Psoas muscle (tissue), 8 donors: ENCODE results near the gene CNNM4. TPM values are rescaled to one million over a fixed set of nuclear protein-coding genes. Genes with fewer than 3 reads are reported as not detected.

Source experiments
- ATAC-seq, 4 donors: fragments of 200-7000 bp; cut with Tn5 transposase; one replicate each; pipeline ENCODE4 v1.9.1; 2020; ENCODE audit warnings: moderate library complexity in 3 of 4, mild to moderate bottlenecking in 2 of 4
- DNase-seq, 2 donors: peaks; one replicate each; pipeline ENCODE4 v3.0.0-alpha.2; 2020
- H3K27ac ChIP-seq: fragments of 200-600 bp; one replicate; pipeline ENCODE4 v1.8.0; 2022
- H3K27me3 ChIP-seq, 3 donors: fragments of 200-600 bp in 1 of 3; one replicate each; pipeline versions ENCODE4 v1.6.1 to v1.8.0; 2013 to 2022; ENCODE audit warnings: low read length in 2 of 3, mild to moderate bottlenecking in 2 of 3, moderate library complexity in 1 of 3; ENCODE audit not compliant: insufficient read depth in 3 of 3
- H3K36me3 ChIP-seq, 2 donors: fragments of 200-600 bp in 1 of 2; one replicate each; pipeline versions ENCODE4 v1.6.1 to v1.8.0; 2013 to 2022; ENCODE audit warnings: low read depth in 1 of 2, mild to moderate bottlenecking in 1 of 2, moderate library complexity in 1 of 2; ENCODE audit not compliant: insufficient read depth in 1 of 2
- H3K4me1 ChIP-seq: fragments of 200-600 bp; one replicate; pipeline ENCODE4 v1.8.0; 2022
- H3K4me3 ChIP-seq: fragments of 200-600 bp; one replicate; pipeline ENCODE4 v1.8.0; 2022; ENCODE audit warnings: mild to moderate bottlenecking
- H3K9me3 ChIP-seq: fragments of 200-600 bp; one replicate; pipeline ENCODE4 v1.8.0; 2022
- CTCF ChIP-seq: fragments of 200-600 bp; IDR thresholded peaks from one replicate; pipeline ENCODE4 v1.8.0; 2022; ENCODE audit warnings: antibody characterized with exemption
- WGBS, 3 donors: extraction: QIAGEN DNeasy Blood & Tissue Kit; methylation state at CpG; one replicate each; pipeline versions ENCODE4 v1.1.6 to v1.1.7; 2013; 5-methylcytosine and 5-hydroxymethylcytosine counted together
- intact Hi-C, 2 donors: fragments of 100-400 bp; cut with DNase I; formaldehyde crosslinking; loops; one replicate each; pipeline versions ENCODE4 v1.11.0 to v1.14.2; 2022
- polyA plus RNA-seq, 3 donors: library from polyadenylated mRNA; stranded (reverse); fragments of 200-250 nt; gene quantifications; one replicate each; pipeline ENCODE4 v1.2.3, GENCODE V29; 2013
- total RNA-seq, 4 donors: library from RNA; stranded (reverse); fragmentation: NEBNext Ultra II Directional in 2 of 4; extraction: Animal tissue kit (Norgen Biotek cat#: 25700) in 2 of 4; gene quantifications; one replicate each; pipeline versions ENCODE4 v1.2.1 to v1.2.4, GENCODE V29; 2021 to 2023
- donor health status: healthy with polysubstance abuse.
- donor health status: DM: no; HTN: no; CAD: no; lungs with moderate emphysema.
- donor health status: Bipolar disorder and iron deficiency.
- donor health status: healthy.
- donor health status: DM: yes; HTN: yes; CAD: no.
- donor health status: DM: no; HTN: no; CAD: no.
- donor health status: DM: no; HTN: no; CAD: no.
- donor health status: DM: yes; HTN: yes; CAD: no.

The CNNM4 gene
- total and polyA plus RNA-seq, 7 donors = 2.7 to 28.8 (median 12.2) TPM

DNA sequence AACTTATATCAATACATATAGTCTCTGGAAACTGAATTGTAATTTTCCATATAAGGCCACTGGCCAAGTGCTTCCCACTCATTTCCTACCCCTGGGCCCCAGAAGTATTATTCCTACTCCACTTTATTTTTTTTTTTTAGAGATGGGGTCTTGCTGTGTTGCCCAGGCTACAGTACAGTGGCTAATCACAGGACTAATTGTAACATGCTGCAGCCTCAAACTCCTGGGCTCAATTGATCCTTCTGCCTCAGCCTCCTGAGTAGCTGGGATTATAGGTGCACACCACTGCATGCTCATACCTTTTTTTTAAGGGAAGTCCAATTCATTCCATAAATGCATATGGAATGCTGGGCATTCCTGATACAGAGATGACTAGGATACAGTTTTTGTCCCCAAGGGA is 6.4 kb upstream of the CNNM4 start:
- Histone ChIP-seq H3K27ac (no peak overlapping the region), H3K27me3 (no peaks in the 10 kb centered on the region), H3K9me3 (no peaks in the 10 kb centered on the region), H3K4me3 (no peak overlapping the region), H3K36me3 (no peaks in the 10 kb centered on the region), H3K4me1 (no peaks in the 10 kb centered on the region)
- ATAC-seq (no peak), DNase-seq (no peak)
- intact Hi-C loops = no loop called here
- TF ChIP-seq CTCF = no peak

DNA sequence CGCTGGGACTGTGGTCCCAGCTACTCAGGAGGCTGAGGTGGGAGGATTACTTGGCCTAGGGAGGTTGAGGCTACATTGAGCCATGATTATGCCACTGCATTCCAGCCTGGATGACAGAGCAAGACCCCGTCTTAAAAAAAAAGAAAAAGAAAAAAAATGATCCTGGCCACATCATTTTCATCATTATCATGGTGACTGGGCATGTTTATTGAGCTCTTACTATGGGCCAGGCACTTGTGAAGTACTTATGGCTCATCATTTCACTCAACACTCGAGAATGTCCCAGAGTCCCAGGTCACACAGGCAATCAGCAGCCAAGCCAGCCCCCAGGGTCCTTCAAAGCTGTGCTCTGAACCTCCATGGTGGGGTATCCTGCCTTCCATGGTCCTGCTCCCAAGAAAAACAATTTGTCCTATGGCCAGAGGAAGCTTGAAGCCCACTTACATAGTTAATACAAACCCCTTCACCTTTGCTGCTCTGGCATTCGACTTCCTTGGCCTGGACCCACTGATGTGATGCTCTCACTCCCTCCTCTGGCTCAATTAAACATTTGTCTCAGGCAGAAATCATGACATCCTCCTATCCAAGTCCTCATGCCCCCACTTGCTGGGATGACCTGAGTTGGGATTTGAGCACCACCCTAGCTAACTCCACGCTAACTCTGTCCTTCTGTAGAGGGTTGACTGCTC is 3.8 kb upstream of the CNNM4 start:
- H3K4me3 ChIP-seq = no peak overlapping the region
- no peaks in the 10 kb centered on the region for H3K27me3 ChIP-seq
- peaks cover 10% of the 10 kb centered on the region for H3K4me1 ChIP-seq
- intact Hi-C loops = no loop called here
- no peak for TF ChIP-seq CTCF
- no peak for DNase-seq
- H3K9me3 ChIP-seq = no peaks in the 10 kb centered on the region
- no peak overlapping the region for H3K27ac ChIP-seq
- no peaks in the 10 kb centered on the region for H3K36me3 ChIP-seq
- WGBS, 3 donors = 78 to 82% (median 79%) methylated on average over 5 of the region's 5 CpGs
- ATAC-seq = no peak

DNA sequence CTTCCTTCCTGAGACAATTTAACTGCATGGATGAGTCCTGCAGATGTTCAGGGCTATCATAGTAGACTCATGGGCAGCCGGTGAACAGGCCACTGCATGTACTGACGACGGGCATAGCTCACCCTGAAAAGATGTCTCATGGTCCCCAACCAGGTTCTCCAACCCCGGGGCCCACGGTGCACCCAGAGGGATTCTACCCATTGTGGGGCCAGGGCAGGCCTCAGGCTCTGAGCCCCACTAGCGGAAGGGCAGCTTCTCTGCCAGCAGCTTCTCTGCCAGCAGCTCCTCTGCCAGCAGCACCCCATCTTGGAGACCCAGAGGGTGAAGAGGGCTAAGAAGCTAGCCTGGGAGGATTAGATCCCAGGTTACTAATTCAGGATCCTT is 3.2 kb upstream of the CNNM4 start:
- Histone ChIP-seq H3K36me3 (no peaks in the 10 kb centered on the region), H3K9me3 (no peaks in the 10 kb centered on the region), H3K4me1 (peaks cover 14% of the 10 kb centered on the region), H3K27ac (no peak overlapping the region), H3K4me3 (no peak overlapping the region), H3K27me3 (no peaks in the 10 kb centered on the region)
- no peak for TF ChIP-seq CTCF
- DNase-seq = no peak
- intact Hi-C loops = no loop called here
- no peak for ATAC-seq
- 88 to 94% (median 88%) methylated on average over 6 of the region's 6 CpGs for WGBS, 3 donors

- intact Hi-C loops = no loop called here
- Histone ChIP-seq H3K4me3 (no peak overlapping the region), H3K27me3 (no peaks in the 10 kb centered on the region), H3K4me1 (peaks cover 27% of the 10 kb centered on the region), H3K9me3 (no peaks in the 10 kb centered on the region), H3K27ac (no peak overlapping the region), H3K36me3 (no peaks in the 10 kb centered on the region)
- 84 to 94% (median 92%) methylated on average over 3 of the region's 3 CpGs for WGBS, 3 donors
- TF ChIP-seq CTCF = no peak
- ATAC-seq (no peak), DNase-seq (no peak)
These were observed 1.7 kb upstream of the CNNM4 start for GRCh38 chr2:96758987-96759386.

DNA sequence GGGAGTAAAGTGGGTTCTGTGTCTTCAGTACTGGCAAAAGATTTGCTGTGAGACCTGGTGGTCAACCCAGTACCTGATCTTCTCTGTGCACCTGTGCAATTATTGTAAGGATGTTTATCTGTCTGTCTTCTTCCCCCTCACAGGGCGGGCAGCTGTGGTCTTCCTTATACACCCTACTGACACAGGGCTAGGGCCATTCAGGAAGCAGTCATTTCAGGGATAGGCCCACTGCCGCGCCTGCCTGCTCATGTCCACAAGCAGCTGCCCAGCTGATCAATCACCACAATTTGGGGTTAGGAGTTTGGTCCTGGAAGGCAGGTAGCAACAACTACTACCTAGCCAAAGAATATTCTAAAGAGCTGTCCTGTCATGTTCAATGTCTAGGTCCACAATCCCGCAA is 1.2 kb upstream of the CNNM4 start:
- intact Hi-C loops = no loop called here
- Histone ChIP-seq H3K27ac (no peak overlapping the region), H3K36me3 (no peaks in the 10 kb centered on the region), H3K9me3 (no peaks in the 10 kb centered on the region), H3K4me3 (no peak overlapping the region), H3K27me3 (no peaks in the 10 kb centered on the region), H3K4me1 (peaks cover 31% of the 10 kb centered on the region)
- ATAC-seq (no peak), DNase-seq (no peak)
- TF ChIP-seq CTCF = no peak
- 91 to 96% (median 95%) methylated on average over 4 of the region's 4 CpGs for WGBS, 3 donors
